DMS153 (cell line): ENCODE data around the gene RNF182.
"Not testable (repeated sequence)": the region's sequence is repeated elsewhere in the genome, so short reads cannot be mapped to it uniquely, and the experiment has no call there.

ENCODE experiments used
- DNase-seq: peaks from one replicate; lab custom pipeline; 2025; lab: John Stamatoyannopoulos, UW

The RNF182 gene

DNA sequence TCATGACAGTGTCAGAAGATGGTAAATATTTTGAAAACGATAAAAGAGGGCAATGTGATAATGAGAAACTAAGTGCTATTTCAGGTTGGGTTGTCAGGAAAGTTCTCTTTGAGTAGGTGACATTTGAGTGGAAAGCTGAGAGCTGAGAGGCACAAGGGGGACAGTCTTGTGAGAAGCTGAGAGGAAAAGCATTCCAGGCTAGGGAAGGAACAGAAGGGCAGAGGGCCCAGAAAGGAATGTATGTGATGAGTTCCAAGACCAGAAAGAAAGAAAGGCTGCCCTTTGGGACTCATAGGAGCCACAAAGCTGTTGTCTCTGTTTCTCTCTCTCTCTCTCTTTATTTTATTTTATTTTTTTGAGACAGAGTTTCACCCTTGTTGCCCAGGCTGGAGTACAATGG lies 7.6 kb upstream of the RNF182 start:
- no peak for DNase-seq

DNA sequence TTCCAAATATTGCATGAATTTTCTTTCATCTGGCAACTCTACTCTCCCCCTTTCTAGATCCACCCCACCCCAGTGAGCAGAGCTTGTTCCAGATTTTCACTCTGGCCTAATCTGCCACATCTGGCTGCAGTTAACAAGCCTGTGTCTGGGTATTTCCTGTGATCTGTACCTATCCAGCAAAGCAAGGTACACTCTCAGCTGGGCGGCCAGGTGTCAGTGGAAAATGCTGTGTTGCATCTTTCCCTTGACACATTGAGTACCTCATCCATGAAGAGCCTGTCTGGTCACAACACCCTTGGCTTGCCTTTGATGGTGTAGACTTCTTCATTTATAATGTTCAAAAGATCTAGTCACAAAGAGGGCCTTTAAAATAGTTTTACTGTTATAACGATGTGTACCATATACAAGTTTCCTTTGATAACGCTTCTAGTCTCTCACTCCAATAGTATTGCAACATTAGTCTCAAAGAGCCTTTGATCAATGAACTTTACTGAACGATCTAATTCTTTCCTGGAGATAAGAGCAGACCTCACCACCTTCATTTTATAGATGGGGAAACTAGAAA lies 6.0 kb upstream of the RNF182 start:
- DNase-seq = no peak

DNA sequence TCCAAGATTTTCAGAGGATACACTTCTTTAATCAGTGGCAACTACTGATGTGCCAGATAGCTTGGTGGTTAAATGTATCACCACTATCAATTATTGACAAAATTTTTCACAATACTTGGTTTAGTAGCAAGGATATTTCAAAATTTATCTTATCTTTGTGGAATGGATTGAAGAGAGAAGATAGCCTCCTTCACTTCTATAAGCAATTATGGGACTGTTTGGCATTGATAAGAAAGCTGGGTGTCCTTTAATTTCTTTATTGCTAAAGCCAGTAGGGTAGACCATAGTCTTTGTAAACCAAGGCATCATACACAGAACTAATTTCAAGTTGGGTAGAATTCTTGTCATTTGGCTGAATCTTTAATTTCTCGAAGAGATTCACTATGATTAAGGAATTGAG lies 4.9 kb upstream of the RNF182 start:
- no peak for DNase-seq

DNA sequence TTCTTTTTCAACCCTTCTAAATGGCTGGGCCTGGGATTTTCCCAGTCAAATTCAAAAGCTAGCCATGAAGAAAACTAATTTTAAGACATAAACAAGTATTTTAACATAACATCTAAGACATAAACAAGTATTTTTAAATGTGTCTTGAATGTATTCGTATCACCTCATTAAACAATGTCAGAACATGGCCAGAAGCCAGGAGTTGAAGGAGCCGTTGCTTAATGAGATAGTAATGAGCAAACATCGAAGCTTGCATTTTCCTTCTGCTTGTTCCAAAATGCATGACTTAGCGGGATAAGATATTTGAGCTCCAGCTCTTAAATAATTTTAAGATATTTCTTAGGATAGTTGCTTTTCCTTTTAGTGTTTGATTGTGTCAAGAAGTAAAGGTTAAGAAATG lies 4.2 kb upstream of the RNF182 start:
- DNase-seq = no peak

DNA sequence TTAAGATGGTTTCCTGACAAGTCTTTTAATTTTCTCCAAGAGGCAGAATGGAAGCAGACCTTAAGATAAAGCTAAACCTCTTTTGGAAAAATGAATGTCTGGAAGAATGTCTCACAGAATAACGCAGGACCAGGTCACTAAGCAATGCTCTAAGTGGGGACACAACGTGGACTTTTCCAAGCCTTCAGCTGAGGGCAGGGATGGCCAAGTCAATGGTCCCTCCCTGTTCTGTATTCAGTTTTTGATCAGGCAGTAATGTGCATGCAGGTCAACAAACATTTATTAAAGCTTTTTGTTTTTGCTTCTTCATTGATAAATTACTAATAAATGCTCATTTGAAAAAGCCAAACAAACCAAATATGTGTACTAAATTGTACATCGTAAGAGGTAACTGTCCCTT lies 2.0 kb upstream of the RNF182 start:
- no peak for DNase-seq

DNA sequence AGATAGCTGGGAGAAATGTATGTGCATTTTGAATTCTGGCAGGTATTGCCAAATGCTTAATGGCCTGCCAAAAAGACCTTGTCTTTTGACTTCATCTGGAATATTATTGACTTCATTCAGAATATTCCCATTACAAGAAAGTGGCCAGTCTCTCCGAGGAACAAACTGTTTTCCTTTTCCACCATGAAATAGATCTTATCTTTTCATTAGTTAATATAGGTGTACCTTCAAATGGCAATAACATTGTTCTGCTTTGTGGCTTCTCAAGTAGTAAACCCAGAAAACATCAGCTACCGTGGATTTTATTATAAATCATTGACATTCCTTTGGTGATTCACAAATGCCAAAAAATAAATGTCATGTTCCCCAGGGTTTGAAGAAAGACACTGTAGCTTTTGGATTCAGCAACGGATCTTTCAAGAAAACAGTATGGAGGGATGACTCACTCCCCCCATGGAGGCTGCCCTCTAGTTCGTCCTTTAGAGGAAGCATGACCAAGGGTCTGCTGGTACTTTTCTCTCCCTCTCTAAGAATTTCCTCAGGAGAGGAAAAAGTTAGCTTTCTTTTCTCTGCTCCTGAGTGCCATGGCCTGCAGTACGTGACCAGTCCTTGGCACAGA lies 1.1 kb upstream of the RNF182 start:
- no peak for DNase-seq

DNA sequence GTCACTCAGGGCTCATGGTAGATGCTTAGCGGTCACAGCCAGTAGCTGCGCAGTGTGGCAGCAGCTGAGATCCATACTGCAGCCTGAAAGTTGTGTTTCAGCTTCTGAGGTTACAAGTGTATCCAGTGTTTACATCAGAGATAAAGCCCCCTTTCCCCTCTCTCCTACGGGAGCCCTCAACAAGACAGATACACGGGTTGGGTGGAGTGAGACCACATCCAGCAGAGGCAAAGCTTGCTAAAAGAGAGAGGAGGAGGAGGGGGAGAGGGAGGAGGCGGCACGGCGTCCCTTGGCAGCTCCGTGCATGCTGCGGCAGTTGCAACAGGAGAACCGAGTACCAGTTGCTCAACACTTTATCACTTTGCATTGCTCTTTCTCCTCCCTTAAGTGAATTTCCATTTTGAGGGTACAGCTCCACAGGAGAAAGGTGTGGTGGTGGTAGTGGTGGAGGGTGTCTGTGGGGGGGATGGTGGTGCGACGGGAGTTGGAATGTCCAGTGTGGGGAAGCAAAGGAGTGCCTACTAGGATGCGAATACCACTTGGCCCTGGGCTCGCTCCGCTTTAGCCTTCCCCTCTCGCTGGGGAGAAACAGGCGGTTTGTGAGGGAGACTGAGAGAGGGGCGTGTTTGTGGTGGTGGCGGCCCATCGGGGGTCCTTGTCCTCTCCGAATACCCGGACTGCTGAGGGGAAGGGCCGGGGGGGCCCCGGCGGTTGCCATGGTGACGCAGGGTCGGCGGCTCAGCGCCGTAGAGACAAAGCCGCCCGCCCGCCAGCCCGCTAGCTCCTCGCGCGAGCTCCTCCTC lies 405 bp upstream of the RNF182 start:
- no peak for DNase-seq

DNA sequence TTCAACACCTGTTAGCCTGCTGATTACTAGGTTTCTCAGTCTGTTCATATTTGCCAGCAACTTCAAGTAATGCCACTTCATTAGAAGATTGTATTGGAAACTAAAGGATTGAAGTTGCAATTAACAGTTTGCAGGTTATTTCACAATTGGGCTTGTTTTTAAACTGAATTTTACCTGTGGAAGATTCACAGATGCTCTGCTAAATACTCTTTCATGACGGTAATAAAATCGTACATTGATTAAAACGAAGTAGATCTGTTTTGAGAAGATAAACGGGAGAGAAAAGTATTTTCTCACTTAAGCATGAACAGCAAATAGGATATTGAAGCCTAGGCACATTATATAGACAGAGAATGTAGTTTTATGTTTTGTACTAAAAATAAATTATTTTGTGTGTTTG lies 1.6 kb downstream of the RNF182 start:
- DNase-seq = no peak

DNA sequence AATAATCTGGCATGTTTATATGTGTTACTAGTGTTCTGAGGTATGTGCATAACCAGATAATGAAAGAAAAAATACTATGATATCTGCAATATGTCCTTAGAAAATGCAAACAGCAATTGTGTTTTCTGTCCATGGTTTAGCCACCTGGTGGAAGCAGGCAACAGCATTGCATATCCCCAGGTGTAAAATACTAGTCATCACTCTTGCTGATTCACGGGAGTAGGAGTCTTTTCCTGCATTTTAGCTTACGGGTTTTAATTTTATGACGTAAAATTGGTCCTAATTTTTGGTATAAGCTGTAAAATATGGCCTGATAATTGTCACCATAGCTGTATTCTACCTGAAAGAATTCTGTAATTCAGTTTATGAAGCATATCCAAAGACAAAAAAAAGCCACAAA lies 2.5 kb downstream of the RNF182 start:
- no peak for DNase-seq

DNA sequence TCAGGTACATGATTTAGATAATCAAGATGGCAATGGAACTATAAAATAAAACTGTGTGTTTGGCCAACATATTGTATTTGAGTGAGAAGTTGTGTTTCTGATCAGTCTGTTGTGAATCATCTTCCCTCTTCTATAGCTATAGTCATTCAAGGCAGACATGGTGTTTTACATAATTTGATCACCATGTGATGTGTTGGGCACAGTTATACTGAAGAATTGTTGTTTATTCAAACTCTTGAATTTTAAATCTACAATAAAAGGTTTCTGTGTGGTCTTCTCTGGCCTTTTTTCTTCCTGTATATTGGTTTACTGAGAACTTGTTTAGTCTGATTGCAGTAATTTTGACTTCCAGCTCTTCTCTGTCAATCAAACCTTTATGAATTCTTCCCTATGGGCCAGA lies 4.4 kb downstream of the RNF182 start:
- DNase-seq = no peak

DNA sequence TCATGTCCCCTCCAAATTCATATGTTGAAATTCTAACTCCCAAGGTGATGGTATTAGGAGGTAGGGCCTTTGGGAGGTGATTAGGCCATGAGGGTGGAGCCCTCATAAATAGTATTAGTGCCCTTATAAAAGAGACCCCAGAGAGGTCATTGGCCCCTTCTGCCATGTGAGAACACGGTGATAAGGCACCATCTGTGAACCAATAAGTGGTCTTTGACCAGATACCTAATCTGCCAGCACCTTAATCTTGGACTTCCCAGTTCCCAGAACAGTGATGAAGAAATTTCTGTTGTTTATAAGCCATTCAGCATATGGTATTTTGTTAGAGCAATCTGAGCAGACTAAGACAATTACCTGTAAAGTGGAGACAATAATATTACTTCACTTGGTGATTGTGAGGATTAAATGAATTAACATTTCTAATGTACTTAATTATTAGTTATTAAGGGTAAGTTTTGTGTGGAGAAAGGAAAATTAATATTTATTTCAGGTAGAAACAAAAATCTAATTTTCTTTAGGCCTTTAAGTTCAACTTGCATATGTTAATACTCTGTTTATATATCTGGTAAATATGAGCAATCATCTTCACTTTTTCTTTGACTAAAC lies 7.1 kb downstream of the RNF182 start:
- DNase-seq = no peak

DNA sequence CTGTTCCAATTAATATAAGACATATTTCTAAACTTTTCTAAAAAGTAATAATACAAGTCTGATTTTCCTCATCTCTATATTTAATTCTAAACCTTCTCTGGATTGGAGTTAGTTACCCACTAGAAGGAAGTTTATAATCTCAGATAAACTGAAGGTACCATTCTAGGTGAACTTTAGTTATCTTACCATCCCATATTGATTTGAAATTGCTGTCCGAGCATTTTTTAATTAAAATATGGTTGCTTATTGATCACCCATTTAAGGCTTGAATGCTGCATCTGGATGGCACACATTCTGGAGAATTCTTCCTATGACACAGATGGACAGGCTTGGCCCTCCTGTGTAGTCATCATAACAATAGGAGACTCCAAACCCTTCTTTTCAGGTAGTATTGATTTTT lies 8.0 kb downstream of the RNF182 start:
- no peak for DNase-seq

DNA sequence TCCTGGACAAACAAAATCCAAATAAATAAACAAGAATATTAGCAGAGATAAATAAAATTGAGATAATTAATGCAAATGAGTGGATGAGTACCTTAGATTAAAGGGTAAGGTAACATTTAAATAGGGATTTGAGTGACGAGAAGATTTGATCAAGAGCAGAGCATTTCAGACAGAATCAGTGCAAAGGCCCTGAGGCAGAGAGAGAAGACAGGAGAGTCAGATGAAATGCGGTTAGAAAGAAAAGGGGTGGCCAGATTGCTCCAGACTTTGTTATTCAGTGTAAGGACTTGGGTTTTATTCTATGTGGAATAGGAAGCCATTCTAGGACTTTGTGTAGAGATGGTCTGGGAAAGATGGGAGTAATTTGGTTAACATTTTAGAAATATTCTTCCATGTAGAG lies 10.0 kb downstream of the RNF182 start:
- no peak for DNase-seq

DNA sequence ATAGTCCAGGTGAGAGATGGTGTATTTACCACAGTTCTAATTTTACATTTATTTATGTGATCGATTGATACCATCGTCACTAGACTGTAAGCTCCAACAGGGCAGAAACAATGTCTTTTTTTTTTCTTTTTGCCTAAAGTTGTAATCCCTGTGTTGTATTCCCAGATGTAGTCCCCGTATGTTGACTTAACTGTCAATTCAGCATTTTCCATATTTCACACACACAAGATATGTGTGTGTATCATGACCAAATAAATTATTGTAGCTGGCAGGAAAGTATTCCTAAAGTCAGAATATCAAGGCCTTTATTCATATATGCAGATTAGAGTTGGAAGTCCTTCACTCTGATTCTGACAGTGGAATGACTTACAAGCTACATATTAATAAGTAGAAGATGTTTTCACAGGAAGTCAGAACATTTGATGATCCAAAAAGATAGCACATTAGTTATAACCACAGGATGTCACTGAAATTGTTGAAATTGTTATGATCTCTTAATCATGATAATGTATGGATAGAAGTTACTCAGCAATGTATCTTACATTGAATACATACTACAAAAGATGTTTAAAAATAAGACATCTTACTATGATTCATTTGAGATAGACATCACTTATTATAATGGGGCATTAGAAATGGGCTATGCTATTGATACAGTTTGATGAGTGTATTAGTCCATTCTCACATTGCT lies 10.6 kb downstream of the RNF182 start:
- no peak for DNase-seq

DNA sequence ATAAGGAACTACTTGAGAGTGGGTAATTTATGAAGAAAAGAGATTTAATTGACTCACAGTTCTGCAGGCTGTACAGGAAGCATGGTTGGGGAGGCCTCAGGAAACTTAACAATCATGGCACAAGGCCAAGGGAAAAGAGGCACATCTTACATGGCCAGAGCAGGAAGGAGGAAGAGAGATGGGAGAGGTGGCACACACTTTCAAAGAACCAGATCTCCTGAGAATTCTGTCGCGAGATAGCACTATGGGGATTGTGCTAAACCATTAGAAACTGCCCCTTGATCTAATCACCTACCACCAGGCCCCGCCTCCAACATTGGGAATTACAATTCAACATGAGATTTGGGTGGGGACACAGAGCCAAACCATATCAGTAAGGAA lies 11.1 kb downstream of the RNF182 start:
- not testable (repeated sequence) for DNase-seq

DNA sequence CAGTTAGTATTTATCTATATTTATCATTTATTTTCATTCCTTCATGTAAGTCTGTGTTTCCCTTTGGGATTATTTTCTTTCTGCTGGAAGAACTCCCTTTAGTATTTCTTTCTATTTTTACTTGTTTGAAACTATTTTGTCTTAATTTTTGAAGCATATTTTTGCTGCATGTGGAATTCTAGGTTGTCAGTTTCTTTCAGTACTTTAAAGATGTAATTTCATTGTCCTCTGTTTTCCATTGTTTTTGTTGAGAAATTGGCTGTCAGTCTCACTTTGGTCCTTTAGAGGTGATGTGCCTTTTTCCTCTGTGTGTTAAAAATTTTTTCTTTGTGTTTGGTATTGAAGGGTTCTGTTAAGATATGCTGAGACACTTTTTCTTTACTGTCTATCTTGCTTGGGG lies 17.1 kb downstream of the RNF182 start:
- no peak for DNase-seq

DNA sequence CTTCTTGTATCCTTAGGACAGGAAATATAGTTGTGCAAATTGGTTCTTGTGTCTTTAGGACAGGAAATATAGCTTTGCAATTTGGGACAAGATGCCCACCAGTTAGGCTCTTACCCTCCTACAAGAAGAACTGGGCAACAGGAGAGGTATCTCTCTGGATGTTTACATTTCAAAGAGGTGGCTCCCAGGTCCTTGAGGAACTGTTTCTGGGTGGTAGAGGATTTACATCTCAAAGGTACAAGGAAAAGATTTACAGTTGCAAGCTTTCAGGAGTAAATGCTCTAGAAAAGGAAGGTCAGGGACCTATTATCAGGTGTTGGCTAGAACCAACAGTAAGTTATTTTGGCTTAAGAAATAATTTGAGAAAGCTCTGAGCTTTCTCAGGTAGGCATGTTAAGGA lies 19.2 kb downstream of the RNF182 start:
- DNase-seq = no peak

DNA sequence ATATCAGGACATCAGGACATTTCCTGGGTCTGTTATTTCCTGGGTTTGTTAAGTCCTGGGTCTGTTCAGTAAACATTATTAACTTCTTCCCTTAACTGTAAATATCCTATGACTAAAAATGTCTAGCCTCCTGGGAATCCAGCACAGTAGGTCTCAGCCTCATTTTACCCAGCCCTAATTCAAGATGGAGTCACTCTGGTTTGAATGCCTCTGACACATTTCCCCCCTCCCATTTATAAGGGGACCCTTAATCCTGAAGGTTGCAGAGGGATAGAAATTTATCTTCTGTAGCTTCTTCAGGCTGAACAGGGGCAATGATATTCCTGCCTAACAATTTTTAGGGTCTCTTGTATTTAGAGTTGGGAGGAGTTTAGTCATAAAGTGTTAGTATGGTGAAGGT lies 21.8 kb downstream of the RNF182 start:
- DNase-seq = no peak

DNA sequence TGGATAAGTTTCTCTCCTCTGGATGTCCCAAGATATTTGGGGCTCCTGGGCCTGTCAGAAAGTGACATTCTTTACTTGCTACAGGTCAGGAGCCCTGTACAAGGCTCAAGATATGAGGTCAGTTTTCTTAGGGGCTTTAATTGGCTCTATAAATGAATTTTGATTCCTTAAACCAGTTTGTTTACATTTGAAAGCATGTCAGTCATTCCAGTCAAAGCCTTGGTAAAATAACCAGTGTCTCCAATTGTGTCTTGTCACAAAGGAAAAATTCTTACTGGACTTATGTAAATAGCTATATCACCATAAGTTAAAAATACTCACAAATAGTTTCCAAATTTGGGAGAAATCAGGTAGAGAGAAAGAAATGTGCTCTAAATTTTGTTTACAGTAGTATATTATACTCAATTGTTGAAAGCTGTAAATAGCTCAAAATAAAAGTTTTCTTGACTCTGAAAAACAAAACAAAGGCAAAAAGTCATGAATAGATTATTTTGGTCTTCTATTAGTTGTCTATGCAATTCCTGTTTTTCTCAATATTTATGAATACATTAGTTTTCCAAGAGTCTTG lies 22.9 kb downstream of the RNF182 start:
- no peak for DNase-seq

DNA sequence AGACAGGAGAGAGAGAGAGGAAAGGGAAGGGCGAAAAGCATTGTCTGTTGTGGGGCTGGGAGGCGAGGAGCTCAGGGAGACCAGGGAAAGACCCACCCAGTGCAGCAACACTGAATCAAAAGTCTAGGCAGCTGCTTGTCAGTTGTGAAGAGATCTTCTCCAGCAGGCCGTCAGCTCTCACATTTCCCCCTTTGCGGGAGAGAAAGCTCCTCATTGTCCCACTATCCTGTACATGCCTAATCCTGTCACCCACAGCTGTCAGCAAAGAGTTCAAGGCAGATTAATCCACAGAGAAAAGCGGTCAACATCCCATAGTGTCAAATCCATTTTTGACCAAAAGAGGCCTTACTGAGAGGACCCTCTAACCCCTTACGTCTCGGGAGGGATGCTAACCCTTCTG lies 27.3 kb downstream of the RNF182 start:
- no peak for DNase-seq

DNA sequence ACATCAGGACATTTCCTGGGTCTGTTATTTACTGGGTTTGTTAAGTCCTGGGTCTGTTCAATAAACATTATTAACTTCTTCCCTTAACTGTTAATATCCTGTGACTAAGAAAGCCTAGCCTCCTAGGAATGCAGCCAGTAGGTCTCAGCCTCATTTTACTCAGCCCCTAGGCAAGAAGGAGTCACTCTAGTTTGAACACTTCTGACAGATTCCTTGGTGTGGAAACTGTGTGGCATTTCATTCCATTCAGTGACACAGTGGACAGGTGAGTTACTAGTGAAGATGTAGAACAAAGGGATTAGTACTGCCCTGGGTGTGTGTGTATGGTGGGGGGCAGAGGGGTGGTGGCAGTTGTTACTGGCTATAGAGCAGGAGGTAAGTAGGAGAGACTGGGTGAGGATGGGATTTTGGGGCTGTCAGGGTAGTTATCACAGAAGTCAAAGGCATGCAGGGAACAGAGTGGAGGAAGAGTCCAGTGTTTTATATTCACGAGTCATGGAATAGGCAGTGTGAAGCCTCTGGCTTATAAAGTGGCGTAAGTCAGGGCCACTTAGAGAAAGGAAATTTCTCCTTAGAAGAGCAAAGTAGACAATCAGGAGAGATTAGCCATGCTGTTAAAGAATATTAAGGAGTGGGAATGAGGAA lies 28.4 kb downstream of the RNF182 start:
- no peak for DNase-seq

DNA sequence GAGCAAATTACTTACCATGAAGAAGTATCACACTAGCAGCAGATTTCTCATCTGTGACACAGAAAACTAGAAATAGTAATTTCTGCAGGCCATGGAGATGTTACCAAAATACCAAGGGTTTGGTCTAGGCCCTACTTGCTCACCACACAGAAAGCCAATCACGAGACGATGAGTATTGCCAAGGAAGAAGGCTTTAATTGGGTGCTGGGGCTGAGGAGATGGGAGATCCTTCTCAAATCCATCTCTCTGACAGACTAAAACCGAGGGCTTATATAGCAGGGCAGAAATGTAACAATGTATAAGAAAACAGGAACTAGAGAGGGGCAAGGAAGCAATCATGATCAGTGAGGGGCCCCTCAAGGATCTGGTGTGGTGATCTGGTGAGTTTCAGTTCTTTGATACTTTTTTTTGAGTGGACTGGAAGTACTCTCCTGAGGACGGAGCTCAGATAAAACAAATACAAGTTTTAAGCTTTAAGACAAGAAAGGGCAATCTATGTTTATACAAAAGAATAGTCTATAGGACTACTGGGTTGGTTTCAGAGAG lies 40.9 kb downstream of the RNF182 start:
- DNase-seq = no peak
